ENCODE results near the gene RPH3AL. TPM values are rescaled to one million over a fixed set of nuclear protein-coding genes. Genes with fewer than 3 reads are reported as not detected.

Gene RPH3AL
- total and polyA plus RNA-seq, 2 donors from 2014 or later = 18.1 to 55.9 TPM

DNA sequence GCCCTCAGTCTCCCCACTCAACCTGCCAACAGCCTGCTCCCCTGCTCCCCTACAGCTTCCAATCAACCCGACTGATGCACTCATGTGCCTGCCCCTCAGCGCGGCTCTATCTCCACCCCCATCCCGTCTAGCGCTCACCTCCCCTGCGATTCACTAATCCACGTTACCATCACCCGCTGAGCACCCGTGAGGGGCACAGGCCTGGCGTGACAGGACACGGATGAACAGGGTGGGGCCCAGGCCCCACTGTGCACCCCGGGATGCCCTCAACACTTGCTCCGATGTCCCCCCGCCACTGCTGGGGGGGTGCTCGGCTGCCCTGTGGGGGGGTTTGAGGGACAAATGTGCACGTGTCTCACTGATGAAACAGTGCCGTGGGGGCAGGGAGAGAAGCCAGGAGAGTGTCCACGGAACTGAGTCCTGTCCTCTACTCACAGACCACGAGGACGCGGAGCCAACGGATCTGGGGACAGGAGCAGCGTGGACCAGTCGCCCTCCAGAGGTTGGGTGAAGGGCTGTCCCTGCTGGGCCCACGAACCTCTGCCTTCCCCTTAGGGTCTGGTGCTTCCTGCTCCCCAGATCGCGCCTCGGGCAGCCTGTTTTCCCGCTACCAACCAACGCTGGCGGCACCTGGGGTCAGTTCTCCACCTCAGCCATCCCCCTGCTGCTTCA is 66.7 kb downstream of the RPH3AL start:
- peaks cover 0 to 5% (median 0%) of the 10 kb centered on the region in 3 donors for H3K36me3 ChIP-seq (ENCODE audit: control insufficient read depth in 2 of 3, insufficient read depth in 3 of 3, low read length in 3 of 3)
- H3K9me3 ChIP-seq (ENCODE audit: control insufficient read depth in 2 of 3, insufficient read depth in 1 of 3, low read length in 3 of 3) = no peaks in the 10 kb centered on the region
- peak in 1 of 5 donors; percentile 45 for DNase-seq
- H3K4me1 ChIP-seq (ENCODE audit: control insufficient read depth in 2 of 3, insufficient read depth in 2 of 3, low read depth in 1 of 3, low read length in 3 of 3) = no peaks in the 10 kb centered on the region
- H3K27me3 ChIP-seq (ENCODE audit: control insufficient read depth, insufficient read depth, low read length) = no peaks in the 10 kb centered on the region
- no peak overlapping the region for H3K4me3 ChIP-seq (ENCODE audit: low read length in 3 of 3)
- H3K27ac ChIP-seq (ENCODE audit: low read depth in 2 of 2, low read length in 2 of 2) = no peak overlapping the region
- TF ChIP-seq, protein P1, sequence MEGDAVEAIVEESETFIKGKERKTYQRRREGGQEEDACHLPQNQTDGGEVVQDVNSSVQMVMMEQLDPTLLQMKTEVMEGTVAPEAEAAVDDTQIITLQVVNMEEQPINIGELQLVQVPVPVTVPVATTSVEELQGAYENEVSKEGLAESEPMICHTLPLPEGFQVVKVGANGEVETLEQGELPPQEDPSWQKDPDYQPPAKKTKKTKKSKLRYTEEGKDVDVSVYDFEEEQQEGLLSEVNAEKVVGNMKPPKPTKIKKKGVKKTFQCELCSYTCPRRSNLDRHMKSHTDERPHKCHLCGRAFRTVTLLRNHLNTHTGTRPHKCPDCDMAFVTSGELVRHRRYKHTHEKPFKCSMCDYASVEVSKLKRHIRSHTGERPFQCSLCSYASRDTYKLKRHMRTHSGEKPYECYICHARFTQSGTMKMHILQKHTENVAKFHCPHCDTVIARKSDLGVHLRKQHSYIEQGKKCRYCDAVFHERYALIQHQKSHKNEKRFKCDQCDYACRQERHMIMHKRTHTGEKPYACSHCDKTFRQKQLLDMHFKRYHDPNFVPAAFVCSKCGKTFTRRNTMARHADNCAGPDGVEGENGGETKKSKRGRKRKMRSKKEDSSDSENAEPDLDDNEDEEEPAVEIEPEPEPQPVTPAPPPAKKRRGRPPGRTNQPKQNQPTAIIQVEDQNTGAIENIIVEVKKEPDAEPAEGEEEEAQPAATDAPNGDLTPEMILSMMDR (IDR thresholded peaks at IDR 0.05; ENCODE audit: borderline replicate concordance, extremely low read depth, insufficient read depth) = no peak
- intact Hi-C loops (cut with DNase I) = no loop called here
- no peak overlapping the region for H3K9ac ChIP-seq (ENCODE audit: low read length in 3 of 3)
- no peak for FAIRE-seq

DNA sequence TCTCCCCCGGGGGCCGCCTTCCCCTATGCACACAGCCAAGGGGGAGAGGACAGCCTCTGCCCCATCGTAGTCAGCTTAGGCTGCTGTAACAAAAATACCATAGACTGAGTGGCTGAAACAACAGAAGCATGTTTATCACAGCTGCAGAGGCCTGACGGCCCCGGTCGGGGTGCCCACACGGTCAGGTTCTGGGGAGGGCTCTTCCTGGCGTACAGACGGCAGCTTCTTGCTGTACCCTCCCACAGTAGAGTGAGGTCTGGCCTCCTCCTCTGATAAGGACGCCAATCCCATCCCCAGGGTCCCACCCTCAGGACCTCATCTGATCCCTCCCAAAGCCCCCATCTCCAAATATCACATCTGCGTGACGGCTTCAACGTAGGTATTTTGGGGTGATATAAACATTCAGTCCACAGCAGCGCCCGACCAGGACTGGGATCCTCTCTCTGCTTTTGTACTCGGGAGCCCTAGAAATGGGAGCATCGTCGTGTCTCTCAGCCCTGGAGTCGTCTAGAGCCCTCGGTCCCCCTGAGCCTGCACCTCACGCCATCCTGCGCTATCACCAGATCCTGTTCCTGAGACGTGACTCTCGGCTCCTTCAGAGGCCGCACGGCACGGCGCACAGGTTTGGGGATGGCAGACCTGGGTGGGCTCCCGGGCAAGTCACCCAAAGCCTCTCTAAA is 67.8 kb downstream of the RPH3AL start:
- no peak overlapping the region for H3K9ac ChIP-seq (ENCODE audit: low read length in 3 of 3)

DNA sequence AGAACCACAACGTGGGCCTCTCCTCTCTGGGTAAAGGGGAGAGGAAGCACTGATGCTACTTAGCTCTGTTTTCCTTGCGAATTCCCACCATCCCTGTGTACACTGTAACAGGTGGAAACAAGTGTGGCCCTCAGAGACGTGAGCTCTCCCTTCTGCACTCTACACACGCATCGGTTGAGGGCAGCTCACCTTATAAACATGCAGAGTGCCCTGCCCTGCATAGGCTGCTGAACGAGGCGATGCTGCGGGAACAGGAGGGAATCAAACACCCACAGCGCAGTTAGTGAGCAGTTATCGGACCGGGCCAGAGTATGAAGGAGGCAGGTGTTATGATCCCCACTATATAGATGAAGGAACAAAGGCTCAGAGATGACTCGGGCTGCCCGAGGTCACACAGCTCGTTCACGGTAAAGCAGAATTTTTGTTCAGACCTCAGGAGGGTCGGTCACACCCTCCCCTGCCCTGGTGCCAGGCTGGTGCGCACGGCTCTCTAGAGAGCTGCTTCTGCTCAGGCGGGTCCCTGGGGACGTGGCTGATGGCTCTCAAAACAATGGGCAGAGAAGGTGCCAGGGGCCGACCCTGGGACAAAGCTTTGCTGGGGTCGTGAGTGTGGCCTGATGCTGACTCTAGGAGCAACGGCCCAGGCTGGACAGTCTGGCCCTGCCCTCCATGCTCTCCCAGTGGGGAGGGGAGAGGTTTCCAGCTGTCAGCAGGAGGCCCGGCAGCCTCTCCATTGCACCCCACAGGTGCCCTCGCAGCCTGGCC is 68.5 kb downstream of the RPH3AL start:
- TF ChIP-seq, protein P1 (IDR thresholded peaks at IDR 0.05; ENCODE audit: borderline replicate concordance, extremely low read depth, insufficient read depth) = no peak
- Histone ChIP-seq H3K36me3 (ENCODE audit: control insufficient read depth in 2 of 3, insufficient read depth in 3 of 3, low read length in 3 of 3) (peaks cover 0 to 5% (median 0%) of the 10 kb centered on the region in 3 donors), H3K27me3 (ENCODE audit: control insufficient read depth, insufficient read depth, low read length) (no peaks in the 10 kb centered on the region), H3K9me3 (ENCODE audit: control insufficient read depth in 2 of 3, insufficient read depth in 1 of 3, low read length in 3 of 3) (no peaks in the 10 kb centered on the region), H3K27ac (ENCODE audit: low read depth in 2 of 2, low read length in 2 of 2) (no peak overlapping the region), H3K9ac (ENCODE audit: low read length in 3 of 3) (no peak overlapping the region), H3K4me3 (ENCODE audit: low read length in 3 of 3) (no peak overlapping the region), H3K4me1 (ENCODE audit: control insufficient read depth in 2 of 3, insufficient read depth in 2 of 3, low read depth in 1 of 3, low read length in 3 of 3) (no peaks in the 10 kb centered on the region)
- FAIRE-seq (no peak), DNase-seq (peak in 1 of 5 donors; percentile 32)
- intact Hi-C loops (cut with DNase I) = no loop called here

More for the DNA sequence above, 67.8 kb downstream of the RPH3AL start:
- peaks cover 0 to 5% (median 0%) of the 10 kb centered on the region in 3 donors for H3K36me3 ChIP-seq (ENCODE audit: control insufficient read depth in 2 of 3, insufficient read depth in 3 of 3, low read length in 3 of 3)
- TF ChIP-seq, protein P1 (IDR thresholded peaks at IDR 0.05; ENCODE audit: borderline replicate concordance, extremely low read depth, insufficient read depth) = no peak
- no peaks in the 10 kb centered on the region for H3K27me3 ChIP-seq (ENCODE audit: control insufficient read depth, insufficient read depth, low read length)
- intact Hi-C loops (cut with DNase I) = no loop called here
- no peak overlapping the region for H3K27ac ChIP-seq (ENCODE audit: low read depth in 2 of 2, low read length in 2 of 2)
- no peaks in the 10 kb centered on the region for H3K4me1 ChIP-seq (ENCODE audit: control insufficient read depth in 2 of 3, insufficient read depth in 2 of 3, low read depth in 1 of 3, low read length in 3 of 3)
- FAIRE-seq (no peak), DNase-seq (peak in 1 of 5 donors; percentile 51)
- H3K4me3 ChIP-seq (ENCODE audit: low read length in 3 of 3) = no peak overlapping the region
- no peaks in the 10 kb centered on the region for H3K9me3 ChIP-seq (ENCODE audit: control insufficient read depth in 2 of 3, insufficient read depth in 1 of 3, low read length in 3 of 3)
